HL-60 (cell line): ENCODE measurements around the gene CFAP46.

Experiments used
- DNase-seq, 2 experiments: peaks; one replicate each; pipeline ENCODE4 v3.0.0-alpha.2; 2010 to 2020; ENCODE audit warnings: low read depth in 1 of 2, low spot score in 1 of 2
- H3K27ac ChIP-seq: fragments of 250-450 bp; sonication (Bioruptor Pico); replicated peaks from 2 replicates; pipeline ENCODE4 v1.5.1; 2020; ENCODE audit warnings: mild to moderate bottlenecking, moderate library complexity
- H3K27me3 ChIP-seq: fragments of 250-450 bp; sonication (Bioruptor Pico); 2 replicates; pipeline ENCODE4 v1.5.1; 2021; ENCODE audit warnings: mild to moderate bottlenecking, moderate library complexity; ENCODE audit not compliant: insufficient read depth, poor library complexity, severe bottlenecking
- H3K4me3 ChIP-seq: replicated peaks from 2 replicates; pipeline ENCODE4 v1.5.1; 2011; ENCODE audit warnings: mild to moderate bottlenecking, control low read depth, low read length; ENCODE audit not compliant: insufficient read depth
- CTCF ChIP-seq: IDR thresholded peaks from one replicate; pipeline ENCODE4 v1.5.1; 2011; ENCODE audit warnings: low read length, control low read depth, inconsistent platforms; ENCODE audit not compliant: insufficient read depth
- GABPA ChIP-seq: IDR thresholded peaks from 2 replicates; pipeline ENCODE4 v1.6.1; 2012; ENCODE audit warnings: low read depth
- POLR2AphosphoS5 ChIP-seq: IDR thresholded peaks from 2 replicates; pipeline ENCODE4 v1.6.1; 2012; ENCODE audit warnings: low read depth
- SPI1 ChIP-seq: IDR thresholded peaks from 2 replicates; pipeline ENCODE4 v1.6.1; 2012; ENCODE audit warnings: low read depth, mild to moderate bottlenecking, borderline replicate concordance
- TF ChIP-seq, protein P1 (sequence below): IDR thresholded peaks from 2 replicates; pipeline ENCODE4 v1.6.1; 2012; ENCODE audit warnings: low read depth; ENCODE audit not compliant: insufficient replicate concordance

CFAP46 gene

DNA sequence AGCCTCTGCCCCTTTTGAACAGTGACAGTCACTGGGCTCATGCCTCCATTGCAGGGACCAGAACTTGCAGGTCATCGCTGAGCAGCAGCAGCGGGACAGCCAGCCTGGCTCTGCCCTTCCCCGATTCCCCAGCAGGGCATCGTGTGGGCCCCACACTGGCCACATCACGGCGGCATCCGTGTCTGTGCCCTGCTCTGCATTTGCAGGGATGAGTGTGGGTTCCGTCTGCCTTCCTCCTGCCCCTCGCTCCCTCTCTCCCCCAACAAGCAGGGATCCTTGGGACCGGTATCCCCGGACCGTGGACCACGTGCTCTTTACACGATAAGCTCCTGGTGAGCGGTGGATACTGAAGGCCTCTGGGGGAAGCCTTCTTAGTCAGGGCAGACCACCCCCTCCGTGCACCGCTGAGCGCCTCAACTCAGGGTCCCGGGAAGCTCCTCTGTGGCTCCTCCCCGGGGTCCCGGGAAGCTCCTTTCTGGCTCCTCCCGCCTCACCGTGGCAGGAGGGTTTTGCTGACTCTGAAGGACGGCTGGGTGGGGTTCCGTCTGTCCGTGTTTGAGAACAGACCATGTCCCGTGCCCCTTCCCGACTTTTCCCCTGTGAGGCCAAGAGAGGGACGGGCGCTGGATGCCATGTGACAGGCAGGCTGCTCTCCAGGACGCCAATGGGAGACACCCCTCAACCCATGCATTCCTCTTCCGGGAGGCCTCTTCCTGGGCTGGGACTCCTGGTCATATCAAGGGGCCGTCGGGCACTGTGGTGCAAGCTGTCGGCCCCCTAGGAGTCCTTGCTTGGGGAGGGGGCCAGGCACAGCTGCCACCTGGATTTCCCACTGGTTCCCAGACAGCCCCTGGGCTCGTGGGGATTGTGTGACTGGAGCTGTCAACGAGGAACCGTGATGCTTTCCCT, 132.9 kb downstream of the CFAP46 start:
- TF ChIP-seq CTCF (no peak), GABPA (no peak), SPI1 (no peak), POLR2AphosphoS5 (no peak)
- TF ChIP-seq, protein P1, sequence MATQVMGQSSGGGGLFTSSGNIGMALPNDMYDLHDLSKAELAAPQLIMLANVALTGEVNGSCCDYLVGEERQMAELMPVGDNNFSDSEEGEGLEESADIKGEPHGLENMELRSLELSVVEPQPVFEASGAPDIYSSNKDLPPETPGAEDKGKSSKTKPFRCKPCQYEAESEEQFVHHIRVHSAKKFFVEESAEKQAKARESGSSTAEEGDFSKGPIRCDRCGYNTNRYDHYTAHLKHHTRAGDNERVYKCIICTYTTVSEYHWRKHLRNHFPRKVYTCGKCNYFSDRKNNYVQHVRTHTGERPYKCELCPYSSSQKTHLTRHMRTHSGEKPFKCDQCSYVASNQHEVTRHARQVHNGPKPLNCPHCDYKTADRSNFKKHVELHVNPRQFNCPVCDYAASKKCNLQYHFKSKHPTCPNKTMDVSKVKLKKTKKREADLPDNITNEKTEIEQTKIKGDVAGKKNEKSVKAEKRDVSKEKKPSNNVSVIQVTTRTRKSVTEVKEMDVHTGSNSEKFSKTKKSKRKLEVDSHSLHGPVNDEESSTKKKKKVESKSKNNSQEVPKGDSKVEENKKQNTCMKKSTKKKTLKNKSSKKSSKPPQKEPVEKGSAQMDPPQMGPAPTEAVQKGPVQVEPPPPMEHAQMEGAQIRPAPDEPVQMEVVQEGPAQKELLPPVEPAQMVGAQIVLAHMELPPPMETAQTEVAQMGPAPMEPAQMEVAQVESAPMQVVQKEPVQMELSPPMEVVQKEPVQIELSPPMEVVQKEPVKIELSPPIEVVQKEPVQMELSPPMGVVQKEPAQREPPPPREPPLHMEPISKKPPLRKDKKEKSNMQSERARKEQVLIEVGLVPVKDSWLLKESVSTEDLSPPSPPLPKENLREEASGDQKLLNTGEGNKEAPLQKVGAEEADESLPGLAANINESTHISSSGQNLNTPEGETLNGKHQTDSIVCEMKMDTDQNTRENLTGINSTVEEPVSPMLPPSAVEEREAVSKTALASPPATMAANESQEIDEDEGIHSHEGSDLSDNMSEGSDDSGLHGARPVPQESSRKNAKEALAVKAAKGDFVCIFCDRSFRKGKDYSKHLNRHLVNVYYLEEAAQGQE: no peak
- Histone ChIP-seq H3K27ac (no peak overlapping the region), H3K4me3 (no peak overlapping the region), H3K27me3 (peaks cover 7% of the 10 kb centered on the region)
- no peak for DNase-seq

- TF ChIP-seq SPI1 (no peak), POLR2AphosphoS5 (no peak), CTCF (no peak), GABPA (no peak)
- TF ChIP-seq, protein P1: no peak
These were observed 133.8 kb downstream of the CFAP46 start for GRCh38 chr10:132808383-132809231.

DNA sequence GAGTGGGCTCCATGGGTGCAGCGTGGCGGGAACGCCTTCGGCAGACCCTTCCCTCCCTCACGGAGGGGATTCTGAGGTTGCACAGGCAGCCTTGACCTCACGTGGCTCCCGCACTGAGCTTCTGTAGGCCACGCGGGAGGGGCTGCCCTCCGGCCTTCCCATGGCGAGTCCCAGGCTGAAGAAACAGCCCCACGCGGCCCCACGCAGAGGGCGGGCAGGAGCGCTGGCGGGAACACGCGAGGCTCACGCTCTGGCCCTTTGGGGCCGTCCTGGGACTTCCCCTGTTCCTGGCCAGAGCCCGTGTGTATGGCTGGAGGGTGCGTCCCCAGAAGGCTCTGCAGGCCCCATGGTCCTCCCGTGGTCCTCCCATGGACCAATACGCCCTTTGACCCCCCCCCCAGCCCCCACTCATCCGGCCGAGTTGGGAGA, 134.7 kb downstream of the CFAP46 start:
- Histone ChIP-seq H3K4me3 (no peak overlapping the region), H3K27me3 (peaks cover 7% of the 10 kb centered on the region), H3K27ac (no peak overlapping the region)
- no peak for TF ChIP-seq CTCF
- TF ChIP-seq, protein P1: no peak
- TF ChIP-seq SPI1: no peak
- DNase-seq: no peak

More at GRCh38 chr10:132808383-132809231, 133.8 kb downstream of the CFAP46 start:
- Histone ChIP-seq H3K27me3 (peaks cover 7% of the 10 kb centered on the region), H3K27ac (no peak overlapping the region), H3K4me3 (no peak overlapping the region)
- DNase-seq: no peak
